ENCODE results near the gene PAX7.

The PAX7 gene

GRCh38 chr1:18649693-18650370 is 19.2 kb downstream of the PAX7 start:
- H3K4me3 ChIP-seq (ENCODE audit: low read depth, low read length): no peak overlapping the region
- no peak for TF ChIP-seq CTCF (IDR thresholded peaks at IDR 0.05; ENCODE audit: low read depth, low read length)

GRCh38 chr1:18651713-18652112 is 21.1 kb downstream of the PAX7 start:
- no peak overlapping the region for H3K4me3 ChIP-seq (ENCODE audit: low read depth, low read length)
- TF ChIP-seq CTCF (IDR thresholded peaks at IDR 0.05; ENCODE audit: low read depth, low read length): no peak

- no peak for TF ChIP-seq CTCF (IDR thresholded peaks at IDR 0.05; ENCODE audit: low read depth, low read length)
- H3K4me3 ChIP-seq (ENCODE audit: low read depth, low read length): no peak overlapping the region
Observed at GRCh38 chr1:18652791-18653190, 22.1 kb downstream of the PAX7 start.

- H3K4me3 ChIP-seq (ENCODE audit: low read depth, low read length): no peak overlapping the region
- no peak for TF ChIP-seq CTCF (IDR thresholded peaks at IDR 0.05; ENCODE audit: low read depth, low read length)
Observed at GRCh38 chr1:18653367-18653766, 22.7 kb downstream of the PAX7 start.

GRCh38 chr1:18653916-18654315 is 23.3 kb downstream of the PAX7 start:
- TF ChIP-seq CTCF (IDR thresholded peaks at IDR 0.05; ENCODE audit: low read depth, low read length): no peak
- no peak overlapping the region for H3K4me3 ChIP-seq (ENCODE audit: low read depth, low read length)

GRCh38 chr1:18654599-18654998 is 24.0 kb downstream of the PAX7 start:
- TF ChIP-seq CTCF (IDR thresholded peaks at IDR 0.05; ENCODE audit: low read depth, low read length): no peak

GRCh38 chr1:18657506-18658201 is 27.0 kb downstream of the PAX7 start:
- no peak overlapping the region for H3K4me3 ChIP-seq (ENCODE audit: low read depth, low read length)
- no peak for TF ChIP-seq CTCF (IDR thresholded peaks at IDR 0.05; ENCODE audit: low read depth, low read length)

More at GRCh38 chr1:18654599-18654998, 24.0 kb downstream of the PAX7 start:
- H3K4me3 ChIP-seq (ENCODE audit: low read depth, low read length): no peak overlapping the region
